Heart left ventricle (tissue), 16 donors: ENCODE data around the gene CAPZA1. TPM values are rescaled to one million over a fixed set of nuclear protein-coding genes. Genes with fewer than 3 reads are reported as not detected.

ENCODE experiments used
- ATAC-seq, 4 donors: fragments of 200-7000 bp; cut with Tn5 transposase; one replicate each; pipeline ENCODE4 v1.9.1; 2020 to 2022; ENCODE audit warnings: moderate library complexity in 4 of 4, mild to moderate bottlenecking in 3 of 4, moderate number of reproducible peaks in 1 of 4
- DNase-seq, 5 donors: peaks; one replicate each; pipeline ENCODE4 v3.0.0-alpha.2; 2020
- H3K27ac ChIP-seq, 12 donors: fragments of 200-600 bp; sonication (generic) in 4 of 12; one replicate each; pipeline versions ENCODE4 v1.5.0 to v1.8.0; 2016 to 2022; ENCODE audit warnings: mild to moderate bottlenecking in 2 of 12
- H3K27me3 ChIP-seq, 9 donors: fragments of 200-600 bp; sonication (generic) in 2 of 9; one replicate each; pipeline versions ENCODE4 v1.5.1 to v1.8.0; 2016 to 2022; ENCODE audit warnings: mild to moderate bottlenecking in 3 of 9
- H3K36me3 ChIP-seq, 9 donors: fragments of 200-600 bp; sonication (generic) in 2 of 9; one replicate each; pipeline versions ENCODE4 v1.5.0 to v1.8.0; 2018 to 2022; ENCODE audit warnings: mild to moderate bottlenecking in 2 of 9
- H3K4me1 ChIP-seq, 12 donors: fragments of 200-600 bp; sonication (generic) in 4 of 12; one replicate each; pipeline versions ENCODE4 v1.5.0 to v1.8.0; 2016 to 2022; ENCODE audit warnings: mild to moderate bottlenecking in 3 of 12
- H3K4me3 ChIP-seq, 12 donors: fragments of 200-600 bp; sonication (generic) in 4 of 12; one replicate each; pipeline versions ENCODE4 v1.5.0 to v1.8.0; 2017 to 2022; ENCODE audit warnings: mild to moderate bottlenecking in 9 of 12, moderate library complexity in 4 of 12
- H3K9me3 ChIP-seq, 12 donors: fragments of 200-600 bp; sonication (generic) in 4 of 12; one replicate each; pipeline versions ENCODE4 v1.5.0 to v1.8.0; 2016 to 2022; ENCODE audit warnings: mild to moderate bottlenecking in 1 of 12
- POLR2A ChIP-seq, 2 donors: fragments of 450-650 bp; IDR thresholded peaks; one replicate each; pipeline ENCODE4 v1.6.1; 2017; ENCODE audit warnings: antibody characterized with exemption in 2 of 2, mild to moderate bottlenecking in 2 of 2, moderate library complexity in 2 of 2
- WGBS, 4 donors: extraction: QIAGEN DNeasy Blood & Tissue Kit in 2 of 4; methylation state at CpG; one replicate each; pipeline versions ENCODE4 v1.1.5 to v1.1.7; 2013 to 2018; 5-methylcytosine and 5-hydroxymethylcytosine counted together
- intact Hi-C, 10 donors: fragments of 100-400 bp; cut with DNase I; formaldehyde crosslinking; loops; one replicate each; pipeline versions ENCODE4 v1.11.1 to v1.14.2; 2022
- polyA plus RNA-seq, 2 donors: library from polyadenylated mRNA; stranded (reverse); fragments of 200-250 nt; gene quantifications; one replicate each; pipeline ENCODE4 v1.2.3, GENCODE V29; 2013
- total RNA-seq, 9 donors: library from RNA; depleted of rRNA in 2 of 9; stranded (reverse); fragments of >200 nt in 2 of 9; fragmentation: NEBNext Ultra II Directional in 3 of 9; extraction: Animal tissue kit (Norgen Biotek cat#: 25700) in 3 of 9; gene quantifications; one replicate each; pipeline versions ENCODE4 v1.1.0 to v1.2.4, GENCODE V29; 2016 to 2023
- TF ChIP-seq, protein P1 (sequence below), 12 donors: fragments of 200-600 bp; sonication (generic) in 4 of 12; IDR thresholded peaks; one replicate each; pipeline versions ENCODE4 v1.5.0 to v1.8.0; 2018 to 2022; ENCODE audit warnings: antibody characterized with exemption in 12 of 12, mild to moderate bottlenecking in 5 of 12
- donor health status: ischemic (EF 13 %, LVEDD 7.1; RV severe dilation, severe dysfunction).
- donor health status: healthy with polysubstance abuse.
- donor health status: DM: no; HTN: yes; CAD: no.
- donor health status: DM: no; HTN: no; CAD: no.
- donor health status: ischemic (EF 25% LVEDD 6.9; RV normal size, moderate dysfunction).
- donor health status: ischemic (EF 25% LVEDD 5.7; RV mildly dilated, moderate dysfunction).
- donor health status: healthy.
- donor health status: DM: yes; HTN: yes; CAD: no.
- donor health status: ischemic (EF 35%, LVEDD 5.7; RV mildly dilated, moderate dysfunction).
- donor health status: nonischemic (EF 11% LVEDD 7.7; RV severe dilation, severe dysfunction).
- donor health status: DM: yes; HTN: yes; CAD: no.
- donor health status: PGD.
- donor health status: ischemic (EF 29% LVEDD 5.4; RV normal size, mild dysfunction).
- donor health status: nonischemic (EF 23%, LVEDD 6.1; RV moderate dilation, normal function).

The CAPZA1 gene
- total and polyA plus RNA-seq, 11 donors: 17.0 to 98.4 (median 32.6) TPM

GRCh38 chr1:112688781-112689193 is 69.2 kb downstream of the CAPZA1 start:
- H3K9me3 ChIP-seq: no peaks in the 10 kb centered on the region
- H3K36me3 ChIP-seq: peaks cover 0 to 50% (median 44%) of the 10 kb centered on the region in 9 donors
- intact Hi-C loops: no loop called here
- H3K27me3 ChIP-seq: no peaks in the 10 kb centered on the region
- TF ChIP-seq POLR2A (IDR thresholded peaks at IDR 0.05): no peak
- TF ChIP-seq, protein P1, sequence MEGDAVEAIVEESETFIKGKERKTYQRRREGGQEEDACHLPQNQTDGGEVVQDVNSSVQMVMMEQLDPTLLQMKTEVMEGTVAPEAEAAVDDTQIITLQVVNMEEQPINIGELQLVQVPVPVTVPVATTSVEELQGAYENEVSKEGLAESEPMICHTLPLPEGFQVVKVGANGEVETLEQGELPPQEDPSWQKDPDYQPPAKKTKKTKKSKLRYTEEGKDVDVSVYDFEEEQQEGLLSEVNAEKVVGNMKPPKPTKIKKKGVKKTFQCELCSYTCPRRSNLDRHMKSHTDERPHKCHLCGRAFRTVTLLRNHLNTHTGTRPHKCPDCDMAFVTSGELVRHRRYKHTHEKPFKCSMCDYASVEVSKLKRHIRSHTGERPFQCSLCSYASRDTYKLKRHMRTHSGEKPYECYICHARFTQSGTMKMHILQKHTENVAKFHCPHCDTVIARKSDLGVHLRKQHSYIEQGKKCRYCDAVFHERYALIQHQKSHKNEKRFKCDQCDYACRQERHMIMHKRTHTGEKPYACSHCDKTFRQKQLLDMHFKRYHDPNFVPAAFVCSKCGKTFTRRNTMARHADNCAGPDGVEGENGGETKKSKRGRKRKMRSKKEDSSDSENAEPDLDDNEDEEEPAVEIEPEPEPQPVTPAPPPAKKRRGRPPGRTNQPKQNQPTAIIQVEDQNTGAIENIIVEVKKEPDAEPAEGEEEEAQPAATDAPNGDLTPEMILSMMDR (IDR thresholded peaks at IDR 0.05): no peak
- H3K27ac ChIP-seq: peak overlapping the region in 9 of 12 donors; percentile 17 to 53 (median 47)
- H3K4me3 ChIP-seq: no peak overlapping the region
- ATAC-seq (peak in 3 of 4 donors; percentile 30 to 63 (median 56)), DNase-seq (peak in 3 of 5 donors; percentile 57 to 70 (median 62))
- 67 to 85% (median 71%) methylated on average over 13 of the region's 13 CpGs for WGBS, 4 donors
- H3K4me1 ChIP-seq: peaks cover 0 to 32% (median 4%) of the 10 kb centered on the region in 12 donors

GRCh38 chr1:112689196-112689841 is 69.7 kb downstream of the CAPZA1 start:
- H3K36me3 ChIP-seq: peaks cover 0 to 56% (median 50%) of the 10 kb centered on the region in 9 donors
- H3K9me3 ChIP-seq: no peaks in the 10 kb centered on the region
- DNase-seq: no peak
- no peak overlapping the region for H3K4me3 ChIP-seq
- peak in 3 of 4 donors; percentile 8 to 20 (median 17) for ATAC-seq
- peaks cover 0 to 32% (median 4%) of the 10 kb centered on the region in 12 donors for H3K4me1 ChIP-seq
- peak overlapping the region in 7 of 12 donors; percentile 13 to 53 (median 50) for H3K27ac ChIP-seq
- no peaks in the 10 kb centered on the region for H3K27me3 ChIP-seq
- WGBS, 4 donors: 86 to 99% (median 90%) methylated on average over 8 to 9 of the region's 9 CpGs
- intact Hi-C loops: no loop called here
- TF ChIP-seq, protein P1 (IDR thresholded peaks at IDR 0.05): no peak
- no peak for TF ChIP-seq POLR2A (IDR thresholded peaks at IDR 0.05)

- ATAC-seq (peak in 1 of 4 donors; percentile 22), DNase-seq (no peak)
- Histone ChIP-seq H3K4me1 (peaks cover 0 to 32% (median 4%) of the 10 kb centered on the region in 12 donors), H3K9me3 (no peaks in the 10 kb centered on the region), H3K36me3 (peaks cover 0 to 61% (median 55%) of the 10 kb centered on the region in 9 donors), H3K27me3 (no peaks in the 10 kb centered on the region), H3K27ac (peak overlapping the region in 2 of 12 donors; percentile 47 to 53), H3K4me3 (no peak overlapping the region)
- TF ChIP-seq POLR2A (IDR thresholded peaks at IDR 0.05): no peak
- TF ChIP-seq, protein P1 (IDR thresholded peaks at IDR 0.05): no peak
- intact Hi-C loops: no loop called here
- WGBS, 4 donors: 89 to 92% (median 89%) methylated on average over 10 to 11 of the region's 11 CpGs
Measured at GRCh38 chr1:112689842-112690237, 70.2 kb downstream of the CAPZA1 start.

GRCh38 chr1:112692681-112693080 is 73.0 kb downstream of the CAPZA1 start:
- DNase-seq (no peak), ATAC-seq (no peak)
- Histone ChIP-seq H3K27ac (no peak overlapping the region), H3K4me1 (peaks cover 0 to 21% (median 6%) of the 10 kb centered on the region in 12 donors), H3K4me3 (no peak overlapping the region), H3K9me3 (no peaks in the 10 kb centered on the region), H3K27me3 (no peaks in the 10 kb centered on the region), H3K36me3 (peaks cover 0 to 87% (median 80%) of the 10 kb centered on the region in 9 donors)
- intact Hi-C loops: loop anchor here in 1 of 10 donors (2.0 kb wide), 1 partner anchor 14 kb away; no protein-coding TSS in a partner anchor
- TF ChIP-seq, protein P1 (IDR thresholded peaks at IDR 0.05): no peak
- no peak for TF ChIP-seq POLR2A (IDR thresholded peaks at IDR 0.05)
- WGBS, 4 donors: 93 to 100% (median 95%) methylated on average over 1 to 5 of the region's 5 CpGs
